Measurements from ENCODE around the gene SLC35E2B.
"Not testable (repeated sequence)": the region's sequence is repeated elsewhere in the genome, so short reads cannot be mapped to it uniquely, and the experiment has no call there.

SLC35E2B gene

DNA sequence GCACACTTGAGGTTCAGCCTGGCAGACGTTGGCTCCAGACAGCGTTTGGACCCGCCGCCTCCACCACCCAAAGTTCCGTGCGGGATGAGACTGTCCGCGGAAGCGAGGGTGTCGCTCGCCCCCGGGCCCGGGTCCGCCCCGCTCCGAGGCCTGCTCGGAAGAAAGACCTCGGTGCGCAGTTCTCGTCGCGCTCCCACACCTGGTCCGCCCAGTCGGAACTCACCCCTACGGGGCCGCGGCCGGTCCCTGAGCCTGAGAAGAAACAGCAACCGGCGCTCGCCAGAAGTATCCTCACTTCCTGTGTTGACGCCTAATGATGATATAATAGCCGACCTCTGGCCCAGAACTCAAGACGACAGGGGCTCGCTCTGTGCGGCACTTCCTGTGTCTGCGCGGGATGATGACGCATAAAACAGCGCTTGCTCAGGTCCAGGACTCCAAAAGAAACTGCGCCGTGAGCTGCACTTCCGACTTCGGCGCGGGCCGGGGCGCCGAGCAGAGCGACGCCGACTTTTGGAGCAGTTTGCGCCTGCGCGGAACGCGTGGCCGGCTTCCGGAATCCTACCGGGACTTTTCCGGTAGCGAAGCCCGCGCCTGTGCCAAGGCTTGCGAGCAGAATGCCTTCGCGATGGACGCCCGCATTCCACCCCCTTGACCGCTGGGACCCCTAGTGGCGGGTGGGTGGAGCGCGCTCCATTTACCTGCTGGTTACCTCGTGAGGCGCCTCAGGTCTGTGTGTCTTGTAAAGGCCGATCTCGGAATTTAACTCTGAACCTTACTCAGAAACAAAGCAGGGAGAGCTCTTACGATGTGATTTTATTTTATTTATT lies 31.7 kb upstream of the SLC35E2B start, which contains the start of gene CDK11A:
Gene CDK11A, minus strand, starts transcription at position 323 of the 830 bp plus-strand sequence. CDS start 1,539 bp downstream, outside the sequence.
- not testable (repeated sequence) for H2AFZ ChIP-seq (ENCODE audit: low read depth, low read length); H3K9me3 ChIP-seq (ENCODE audit: low read length); H3K27me3 ChIP-seq (ENCODE audit: insufficient read depth, low read length); H3K4me1 ChIP-seq (ENCODE audit: insufficient read depth, low read length)
- Histone ChIP-seq H3K36me3 (ENCODE audit: insufficient read depth, low read length) (peaks cover 13% of the 10 kb centered on the region), H3K4me3 (ENCODE audit: low read length) (peak within 1 kb of the TSS; percentile 82)

DNA sequence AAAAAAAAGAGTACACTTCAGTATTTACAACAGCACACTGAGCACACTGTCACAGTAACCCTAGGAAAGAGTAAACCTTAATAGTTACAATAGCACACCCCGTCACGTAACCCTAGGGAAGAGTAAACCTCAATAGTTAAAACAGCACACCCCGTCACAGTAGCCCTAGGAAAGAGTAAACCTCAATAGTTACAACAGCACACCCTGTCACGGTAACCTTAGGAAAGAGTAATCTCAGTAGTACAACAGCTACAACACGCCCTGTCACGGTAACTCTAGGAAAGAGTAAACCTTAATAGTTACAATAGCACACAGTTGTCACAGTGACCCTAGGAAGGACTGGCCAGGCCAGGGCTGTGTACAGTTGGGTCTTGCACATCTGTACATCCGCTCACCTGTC lies 28.6 kb upstream of the SLC35E2B start:
- H3K4me3 ChIP-seq (ENCODE audit: low read length): no peak overlapping the region
- no peaks in the 10 kb centered on the region for H3K27me3 ChIP-seq (ENCODE audit: insufficient read depth, low read length)
- H3K4me1 ChIP-seq (ENCODE audit: insufficient read depth, low read length): no peaks in the 10 kb centered on the region
- no peak overlapping the region for H2AFZ ChIP-seq (ENCODE audit: low read depth, low read length)
- no peaks in the 10 kb centered on the region for H3K9me3 ChIP-seq (ENCODE audit: low read length)
- peaks cover 22% of the 10 kb centered on the region for H3K36me3 ChIP-seq (ENCODE audit: insufficient read depth, low read length)

DNA sequence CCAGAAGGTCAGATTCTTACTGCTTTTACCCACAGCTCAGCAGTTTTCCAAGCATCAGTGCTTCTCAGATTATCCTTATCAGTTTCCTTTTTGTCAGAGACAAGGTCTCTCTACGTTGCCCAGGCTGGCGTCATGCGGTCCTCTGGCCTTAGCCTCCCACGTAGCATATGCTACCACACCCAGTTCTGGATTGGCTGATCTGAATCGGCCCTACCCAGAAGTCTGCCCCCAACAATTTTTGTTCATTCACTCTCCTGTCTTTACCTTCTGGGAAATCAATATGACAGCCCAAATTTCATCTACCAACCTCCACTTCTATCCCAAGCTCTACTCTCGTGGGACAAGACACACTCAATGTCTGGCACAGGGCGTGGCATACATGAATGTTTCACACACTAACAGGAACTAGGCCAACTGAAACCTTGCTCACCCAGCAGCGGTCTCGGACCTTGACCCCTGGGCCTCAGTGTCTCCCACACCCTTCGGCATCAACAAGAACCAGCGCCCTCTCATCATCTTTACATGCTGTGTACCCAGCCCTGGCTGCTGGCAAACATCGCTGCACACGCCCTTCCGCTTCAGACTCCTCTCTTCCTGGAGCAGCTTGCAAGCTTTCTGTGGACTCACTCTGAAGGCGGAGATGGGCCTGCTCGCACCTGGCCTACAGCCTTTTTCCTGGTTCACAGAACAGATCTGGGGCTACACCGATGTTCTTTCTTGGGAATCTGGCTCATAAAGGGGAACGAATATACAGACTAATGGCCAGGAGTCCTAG lies 22.7 kb upstream of the SLC35E2B start:
- H3K36me3 ChIP-seq (ENCODE audit: insufficient read depth, low read length): peaks cover 22% of the 10 kb centered on the region
- H3K9me3 ChIP-seq (ENCODE audit: low read length); H3K4me3 ChIP-seq (ENCODE audit: low read length): not testable (repeated sequence)

DNA sequence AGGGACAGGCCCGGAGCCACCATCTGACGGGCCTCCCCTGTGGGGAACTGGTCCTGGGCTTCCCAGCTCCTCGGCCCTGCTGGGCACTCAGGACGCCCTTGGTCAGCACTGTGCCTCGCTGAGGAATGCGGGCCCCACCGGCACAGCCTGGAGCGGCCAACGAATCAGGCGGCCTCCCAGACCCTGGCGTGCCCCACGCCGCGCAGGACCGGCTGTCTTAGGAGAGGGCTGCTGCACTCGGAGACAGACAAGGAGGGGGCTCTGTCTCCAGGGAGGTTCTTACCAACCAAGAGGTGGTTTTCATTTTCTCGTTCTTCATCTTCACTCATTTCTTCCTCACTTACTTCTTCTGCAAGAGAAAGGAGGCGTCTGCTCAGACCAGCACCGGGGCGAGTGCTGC lies 15.3 kb upstream of the SLC35E2B start:
- H3K4me3 ChIP-seq (ENCODE audit: low read length); H2AFZ ChIP-seq (ENCODE audit: low read depth, low read length); H3K4me1 ChIP-seq (ENCODE audit: insufficient read depth, low read length); H3K9me3 ChIP-seq (ENCODE audit: low read length); H3K27me3 ChIP-seq (ENCODE audit: insufficient read depth, low read length); H3K36me3 ChIP-seq (ENCODE audit: insufficient read depth, low read length): not testable (repeated sequence)

More for the DNA sequence above, 22.7 kb upstream of the SLC35E2B start:
- not testable (repeated sequence) for H3K27me3 ChIP-seq (ENCODE audit: insufficient read depth, low read length); H3K4me1 ChIP-seq (ENCODE audit: insufficient read depth, low read length); H2AFZ ChIP-seq (ENCODE audit: low read depth, low read length)

DNA sequence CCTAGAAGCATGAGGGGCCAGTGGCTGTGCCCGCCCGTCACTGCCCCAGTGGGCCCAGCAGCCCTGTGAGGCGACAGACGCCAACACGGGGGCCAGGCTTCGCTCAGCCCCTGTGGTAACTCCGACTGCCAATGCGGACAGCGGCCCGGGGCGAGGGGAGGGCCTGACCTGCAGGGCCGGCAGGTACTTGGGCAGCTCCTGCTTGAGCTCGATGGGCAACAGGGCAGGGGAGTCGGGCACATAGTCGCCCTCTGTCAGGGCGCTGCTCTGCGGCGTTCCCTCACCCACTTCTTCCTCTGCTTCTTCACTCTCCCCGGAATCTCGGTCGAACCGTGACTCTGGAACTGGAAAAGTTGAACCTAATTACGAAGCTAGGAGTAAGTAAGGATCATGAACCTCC lies 14.6 kb upstream of the SLC35E2B start:
- not testable (repeated sequence) for H3K4me3 ChIP-seq (ENCODE audit: low read length); H2AFZ ChIP-seq (ENCODE audit: low read depth, low read length); H3K36me3 ChIP-seq (ENCODE audit: insufficient read depth, low read length); H3K27me3 ChIP-seq (ENCODE audit: insufficient read depth, low read length); H3K4me1 ChIP-seq (ENCODE audit: insufficient read depth, low read length); H3K9me3 ChIP-seq (ENCODE audit: low read length)

DNA sequence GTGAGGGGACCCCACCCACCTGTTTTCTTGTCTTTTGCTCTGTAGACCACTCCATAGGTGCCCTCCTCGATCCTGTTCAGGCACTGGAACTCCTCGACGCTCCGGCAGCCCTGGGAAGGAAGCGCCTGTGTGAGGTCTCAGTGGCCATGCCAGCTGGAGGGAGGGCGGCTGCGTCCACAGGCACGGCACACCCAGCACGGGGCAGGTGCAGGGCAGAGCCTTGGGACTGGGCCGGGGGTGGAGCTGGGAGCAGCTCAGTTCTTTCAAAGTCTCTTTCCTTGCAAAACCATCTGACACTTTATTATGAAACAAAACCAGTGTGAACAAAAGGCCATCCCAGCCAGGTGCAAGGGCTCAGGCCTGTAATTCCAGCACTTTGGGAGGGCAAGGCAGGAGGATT lies 13.0 kb upstream of the SLC35E2B start:
- not testable (repeated sequence) for H3K4me1 ChIP-seq (ENCODE audit: insufficient read depth, low read length); H3K36me3 ChIP-seq (ENCODE audit: insufficient read depth, low read length); H3K27me3 ChIP-seq (ENCODE audit: insufficient read depth, low read length); H3K9me3 ChIP-seq (ENCODE audit: low read length); H3K4me3 ChIP-seq (ENCODE audit: low read length); H2AFZ ChIP-seq (ENCODE audit: low read depth, low read length)

DNA sequence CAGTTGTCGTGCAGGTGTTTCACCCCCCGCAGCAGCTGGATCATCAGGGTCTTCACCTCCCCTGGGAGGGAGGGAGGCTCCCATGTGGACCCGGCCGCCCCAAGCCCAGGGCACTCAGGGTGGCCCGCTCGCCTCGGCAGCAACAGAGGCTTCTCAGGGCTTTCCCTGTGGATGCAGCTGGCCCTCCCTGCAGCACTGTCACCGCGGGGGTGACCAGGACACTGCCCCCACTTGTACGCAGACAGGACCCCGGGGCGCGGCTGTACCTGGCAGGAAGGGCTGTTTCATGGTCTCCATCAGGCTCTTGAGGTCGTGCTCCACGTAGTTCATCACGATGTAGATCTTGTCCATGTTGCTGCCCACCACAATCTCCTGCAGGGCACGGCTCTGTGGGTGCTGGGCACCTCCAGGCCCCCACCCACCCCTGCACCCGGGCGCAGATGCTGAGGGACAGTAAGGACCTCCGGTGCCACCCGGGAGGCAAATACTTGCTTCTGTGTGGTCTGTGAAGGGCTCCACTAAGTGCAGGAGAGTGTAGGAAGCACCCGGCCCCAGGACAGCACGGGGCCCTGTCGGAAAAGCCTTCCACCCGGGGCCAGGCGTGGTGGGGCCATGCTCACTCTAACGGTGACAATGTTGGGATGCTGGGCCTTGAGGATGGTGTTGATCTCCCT lies 11.8 kb upstream of the SLC35E2B start:
- H3K4me3 ChIP-seq (ENCODE audit: low read length); H3K36me3 ChIP-seq (ENCODE audit: insufficient read depth, low read length); H3K27me3 ChIP-seq (ENCODE audit: insufficient read depth, low read length); H2AFZ ChIP-seq (ENCODE audit: low read depth, low read length); H3K4me1 ChIP-seq (ENCODE audit: insufficient read depth, low read length); H3K9me3 ChIP-seq (ENCODE audit: low read length): not testable (repeated sequence)

DNA sequence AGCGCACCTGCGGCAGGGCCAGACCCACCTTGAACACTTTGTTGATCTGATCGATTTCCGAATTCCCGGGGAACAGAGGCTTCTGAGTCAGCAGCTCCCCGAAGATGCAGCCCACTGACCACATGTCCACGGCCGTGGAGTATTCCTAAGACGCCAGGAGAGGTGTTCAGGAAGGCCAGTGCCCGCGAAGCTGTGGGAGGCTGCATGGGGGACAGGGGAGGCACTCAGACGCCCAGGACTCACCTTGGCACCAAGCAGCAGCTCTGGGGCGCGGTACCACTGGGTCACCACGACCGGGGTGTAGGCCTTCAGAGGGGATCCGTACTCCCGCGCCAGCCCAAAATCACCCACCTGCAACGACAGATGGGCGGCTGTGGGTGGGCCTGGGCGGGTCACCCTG lies 11.2 kb upstream of the SLC35E2B start:
- no peaks in the 10 kb centered on the region for H3K4me1 ChIP-seq (ENCODE audit: insufficient read depth, low read length)
- H3K9me3 ChIP-seq (ENCODE audit: low read length): no peaks in the 10 kb centered on the region
- peaks cover 7% of the 10 kb centered on the region for H3K36me3 ChIP-seq (ENCODE audit: insufficient read depth, low read length)
- H3K27me3 ChIP-seq (ENCODE audit: insufficient read depth, low read length): no peaks in the 10 kb centered on the region
- no peak overlapping the region for H2AFZ ChIP-seq (ENCODE audit: low read depth, low read length)
- H3K4me3 ChIP-seq (ENCODE audit: low read length): no peak overlapping the region

DNA sequence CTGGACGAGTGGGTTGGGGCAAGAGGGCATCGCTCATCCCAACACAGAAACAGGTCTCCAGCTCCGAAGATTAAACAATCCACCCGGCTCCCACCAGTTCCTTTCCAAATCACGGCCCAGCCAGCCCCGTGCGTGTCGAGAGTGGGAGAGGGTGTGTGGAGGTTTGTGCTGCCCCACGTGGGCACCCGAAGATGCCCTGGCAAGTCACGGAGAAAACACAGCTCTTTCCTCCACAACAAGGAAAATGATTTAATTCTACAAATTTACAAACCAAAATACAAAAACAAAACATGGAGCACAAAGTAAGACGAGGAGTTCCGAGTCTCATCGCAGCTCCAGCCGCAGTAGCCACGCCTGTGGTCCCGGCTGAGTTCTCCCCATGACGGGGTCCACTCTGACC lies 9.9 kb upstream of the SLC35E2B start:
- not testable (repeated sequence) for H3K27me3 ChIP-seq (ENCODE audit: insufficient read depth, low read length); H2AFZ ChIP-seq (ENCODE audit: low read depth, low read length); H3K4me3 ChIP-seq (ENCODE audit: low read length); H3K36me3 ChIP-seq (ENCODE audit: insufficient read depth, low read length); H3K9me3 ChIP-seq (ENCODE audit: low read length); H3K4me1 ChIP-seq (ENCODE audit: insufficient read depth, low read length)

DNA sequence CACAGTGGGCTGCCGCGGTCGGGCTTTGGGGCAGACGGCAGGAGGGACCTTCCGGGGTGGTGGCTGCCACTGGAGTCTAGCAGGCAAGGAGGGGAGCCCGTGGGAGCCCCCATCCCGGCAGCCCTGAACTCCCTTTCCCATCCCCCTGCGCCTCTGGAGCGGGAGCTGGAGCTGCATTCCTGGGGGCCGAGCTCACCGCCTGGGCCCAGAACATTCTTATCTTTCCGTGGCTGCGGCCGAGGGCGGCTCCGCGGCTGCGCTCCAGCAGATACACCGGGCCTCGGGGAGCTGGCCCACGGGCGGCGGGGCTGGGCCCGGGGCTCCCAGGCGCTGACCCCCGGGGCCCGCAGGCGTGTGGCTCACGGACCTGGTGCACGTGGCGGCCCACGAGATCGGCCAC lies 8.0 kb upstream of the SLC35E2B start:
- not testable (repeated sequence) for H3K36me3 ChIP-seq (ENCODE audit: insufficient read depth, low read length); H3K27me3 ChIP-seq (ENCODE audit: insufficient read depth, low read length); H3K4me1 ChIP-seq (ENCODE audit: insufficient read depth, low read length)

DNA sequence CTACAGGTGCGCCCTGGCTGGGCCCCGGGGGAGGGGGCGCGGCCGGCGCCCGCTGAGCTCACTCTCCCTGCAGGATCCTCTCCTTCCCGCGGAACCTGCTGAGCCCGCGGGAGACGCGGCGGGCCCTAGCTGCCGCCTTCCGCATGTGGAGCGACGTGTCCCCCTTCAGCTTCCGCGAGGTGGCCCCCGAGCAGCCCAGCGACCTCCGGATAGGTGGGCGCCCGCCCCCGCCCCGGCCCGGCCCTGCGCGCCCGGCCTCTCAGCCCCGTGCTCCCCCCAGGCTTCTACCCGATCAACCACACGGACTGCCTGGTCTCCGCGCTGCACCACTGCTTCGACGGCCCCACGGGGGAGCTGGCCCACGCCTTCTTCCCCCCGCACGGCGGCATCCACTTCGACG lies 7.5 kb upstream of the SLC35E2B start:
- H2AFZ ChIP-seq (ENCODE audit: low read depth, low read length): not testable (repeated sequence)

More for the DNA sequence above, 8.0 kb upstream of the SLC35E2B start:
- not testable (repeated sequence) for H3K4me3 ChIP-seq (ENCODE audit: low read length); H2AFZ ChIP-seq (ENCODE audit: low read depth, low read length); H3K9me3 ChIP-seq (ENCODE audit: low read length)

DNA sequence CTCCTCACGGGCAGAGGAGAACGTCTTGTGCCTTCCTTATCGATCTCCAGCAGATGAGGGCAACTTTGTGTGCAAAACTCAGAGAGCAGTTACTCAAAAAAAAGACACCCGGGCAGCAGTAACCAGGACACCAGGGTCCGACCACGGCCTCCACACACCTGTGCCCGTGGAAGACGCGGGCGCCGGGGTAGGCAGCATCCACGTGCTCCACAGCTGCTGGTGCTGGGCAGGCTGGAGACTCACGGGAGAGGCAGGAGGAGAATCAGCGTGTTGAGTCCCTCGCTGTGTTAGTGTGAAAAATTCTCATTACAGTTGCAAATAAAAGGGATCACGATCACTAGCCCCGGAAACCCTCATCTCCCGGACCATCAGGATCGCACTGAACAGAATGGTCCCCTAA lies 6.5 kb upstream of the SLC35E2B start:
- not testable (repeated sequence) for H3K27me3 ChIP-seq (ENCODE audit: insufficient read depth, low read length); H3K4me1 ChIP-seq (ENCODE audit: insufficient read depth, low read length); H2AFZ ChIP-seq (ENCODE audit: low read depth, low read length); H3K4me3 ChIP-seq (ENCODE audit: low read length); H3K36me3 ChIP-seq (ENCODE audit: insufficient read depth, low read length); H3K9me3 ChIP-seq (ENCODE audit: low read length)

More for the DNA sequence above, 7.5 kb upstream of the SLC35E2B start:
- H3K4me3 ChIP-seq (ENCODE audit: low read length); H3K27me3 ChIP-seq (ENCODE audit: insufficient read depth, low read length); H3K36me3 ChIP-seq (ENCODE audit: insufficient read depth, low read length); H3K4me1 ChIP-seq (ENCODE audit: insufficient read depth, low read length); H3K9me3 ChIP-seq (ENCODE audit: low read length): not testable (repeated sequence)

DNA sequence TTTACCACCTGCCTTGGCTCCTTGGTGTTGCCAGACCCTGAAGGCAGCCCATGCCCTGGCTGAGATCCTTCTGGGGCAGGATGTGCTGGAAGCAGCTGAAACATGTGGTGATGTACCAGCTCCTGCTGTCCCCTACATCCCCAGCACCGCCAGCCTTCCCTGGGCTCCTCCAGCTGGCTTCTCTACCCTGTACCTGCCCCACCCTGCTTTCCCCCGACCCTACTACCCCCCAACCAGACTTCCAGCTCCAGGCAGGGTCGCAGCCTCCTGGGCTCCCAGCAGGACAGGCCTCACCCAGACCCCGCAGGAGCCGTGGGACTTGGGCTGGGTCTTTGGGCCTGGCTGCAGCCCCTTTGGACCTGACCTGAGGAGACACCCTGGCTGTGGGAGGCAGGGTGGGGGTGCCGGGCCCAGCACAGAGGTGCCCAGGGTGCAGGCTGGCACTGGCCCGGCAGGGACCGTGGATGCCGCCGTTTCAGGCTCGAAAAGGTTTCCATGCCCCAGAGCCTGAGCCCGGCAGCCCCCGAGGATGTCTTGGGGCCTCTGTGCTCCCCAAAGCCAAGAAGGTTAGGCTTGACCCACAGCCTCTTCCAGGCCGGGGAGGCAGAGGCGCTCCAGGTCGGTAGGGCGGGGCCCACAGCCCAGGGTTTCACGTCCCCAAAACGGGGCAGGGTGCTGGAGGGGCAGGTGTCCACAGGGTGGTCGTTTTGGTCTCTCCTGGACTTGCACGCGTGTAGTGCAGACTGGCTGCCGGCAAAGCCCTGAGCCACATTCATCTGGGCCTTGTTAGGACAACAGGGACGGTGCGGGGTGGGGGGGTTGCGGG lies 5.0 kb upstream of the SLC35E2B start:
- not testable (repeated sequence) for H3K9me3 ChIP-seq (ENCODE audit: low read length)

More for the DNA sequence above, 5.0 kb upstream of the SLC35E2B start:
- not testable (repeated sequence) for H3K27me3 ChIP-seq (ENCODE audit: insufficient read depth, low read length); H3K4me3 ChIP-seq (ENCODE audit: low read length); H3K36me3 ChIP-seq (ENCODE audit: insufficient read depth, low read length); H3K4me1 ChIP-seq (ENCODE audit: insufficient read depth, low read length); H2AFZ ChIP-seq (ENCODE audit: low read depth, low read length)
